Measurements from ENCODE around the gene GAA.

- TF ChIP-seq EZH2 (IDR thresholded peaks at IDR 0.05; ENCODE audit: borderline replicate concordance, insufficient read depth, low read depth, low read length, poor library complexity, severe bottlenecking) (no peak), CTCF (IDR thresholded peaks at IDR 0.05) (no peak)
Measured at GRCh38 chr17:80096561-80097021, 4.8 kb upstream of the GAA start.

Data from B cell (primary cell).